Natural killer cell (primary cell): ENCODE data around the gene CIZ1. TPM values are rescaled to one million over a fixed set of nuclear protein-coding genes. Genes with fewer than 3 reads are reported as not detected.

Source experiments
- ATAC-seq, 3 donors: fragments of 150-1000 bp in 2 of 3; fragments of 200-7000 bp in 1 of 3; cut with Tn5 transposase; 1 replicate in 1 of 3; 2 replicates in 2 of 3; pipeline ENCODE4 v1.10.0; 2021; ENCODE audit warnings: mild to moderate bottlenecking in 2 of 3, moderate library complexity in 2 of 3
- DNase-seq, 2 donors: peaks; one replicate each; pipeline versions ENCODE4 v3.0.0 to v3.0.0-alpha.2; 2013 to 2021; ENCODE audit warnings: mixed read lengths in 1 of 2
- H3K27ac ChIP-seq: one replicate; pipeline ENCODE4 v1.5.1; 2013; ENCODE audit warnings: mild to moderate bottlenecking, low read length
- H3K27me3 ChIP-seq: one replicate; pipeline ENCODE4 v1.6.1; 2013; ENCODE audit warnings: low read length; ENCODE audit not compliant: control insufficient read depth, insufficient read depth
- H3K36me3 ChIP-seq: one replicate; pipeline ENCODE4 v1.6.1; 2013; ENCODE audit warnings: low read length; ENCODE audit not compliant: control insufficient read depth, insufficient read depth
- H3K4me1 ChIP-seq: one replicate; pipeline ENCODE4 v1.6.1; 2013; ENCODE audit warnings: low read length; ENCODE audit not compliant: control insufficient read depth, insufficient read depth
- H3K4me3 ChIP-seq: one replicate; pipeline ENCODE4 v1.5.1; 2013; ENCODE audit warnings: low read length
- H3K9me3 ChIP-seq: one replicate; pipeline ENCODE4 v1.6.1; 2013; ENCODE audit warnings: low read length; ENCODE audit not compliant: control insufficient read depth, insufficient read depth
- H3K27ac Mint-ChIP-seq, 2 donors: one replicate each; pipeline ENCODE4 v1.8.0; 2022; ENCODE audit warnings: mild to moderate bottlenecking in 2 of 2, mixed read lengths in 2 of 2, moderate library complexity in 1 of 2
- H3K27me3 Mint-ChIP-seq, 2 donors: one replicate each; pipeline ENCODE4 v1.8.0; 2022; ENCODE audit warnings: low read depth in 2 of 2, mixed read lengths in 2 of 2
- H3K36me3 Mint-ChIP-seq: one replicate; pipeline ENCODE4 v1.8.0; 2022; ENCODE audit warnings: mixed read lengths
- H3K4me1 Mint-ChIP-seq, 2 donors: one replicate each; pipeline ENCODE4 v1.8.0; 2022; ENCODE audit warnings: mixed read lengths in 2 of 2
- H3K4me3 Mint-ChIP-seq: one replicate; pipeline ENCODE4 v1.8.0; 2022; ENCODE audit warnings: mild to moderate bottlenecking, moderate library complexity, mixed read lengths
- H3K9me3 Mint-ChIP-seq, 2 donors: one replicate each; pipeline ENCODE4 v1.8.0; 2022; ENCODE audit warnings: mixed read lengths in 2 of 2
- WGBS: methylation state at CpG from one replicate; pipeline ENCODE4 v1.1.7; 2013; ENCODE audit warnings: missing lambda C conversion rate; ENCODE audit not compliant: insufficient coverage; 5-methylcytosine and 5-hydroxymethylcytosine counted together
- intact Hi-C: fragments of 100-400 bp; cut with micrococcal nuclease; formaldehyde crosslinking; loops from one replicate; pipeline ENCODE4 v1.14.2; 2022
- total RNA-seq, 4 donors: library from RNA; stranded (reverse); fragments of 120-200 nt in 1 of 4; gene quantifications; one replicate each; pipeline versions ENCODE4 v1.2.3 to v1.2.4, GENCODE V29; 2013 to 2022
- TF ChIP-seq, protein P1 (sequence below): fragments of 200-600 bp; IDR thresholded peaks from one replicate; pipeline ENCODE4 v1.8.0; 2022; ENCODE audit warnings: antibody characterized with exemption

The CIZ1 gene
- total RNA-seq, 3 donors from 2014 or later (not counting 1 experiment from before 2014, with no cell fraction given), result 152 to 165 (median 159) TPM

GRCh38 chr9:128193469-128194096 is 2.2 kb upstream of the CIZ1 start:
- H3K27ac Mint-ChIP-seq, result peak overlapping the region in 1 of 2 donors; percentile 16

GRCh38 chr9:128192601-128193371 is 1.4 kb upstream of the CIZ1 start:
- no peaks in the 10 kb centered on the region for H3K36me3 Mint-ChIP-seq
- peaks cover 24% of the 10 kb centered on the region for H3K4me1 ChIP-seq
- WGBS, result 44% methylated on average over 56 of the region's 56 CpGs
- no peaks in the 10 kb centered on the region for H3K9me3 Mint-ChIP-seq
- TF ChIP-seq, protein P1, sequence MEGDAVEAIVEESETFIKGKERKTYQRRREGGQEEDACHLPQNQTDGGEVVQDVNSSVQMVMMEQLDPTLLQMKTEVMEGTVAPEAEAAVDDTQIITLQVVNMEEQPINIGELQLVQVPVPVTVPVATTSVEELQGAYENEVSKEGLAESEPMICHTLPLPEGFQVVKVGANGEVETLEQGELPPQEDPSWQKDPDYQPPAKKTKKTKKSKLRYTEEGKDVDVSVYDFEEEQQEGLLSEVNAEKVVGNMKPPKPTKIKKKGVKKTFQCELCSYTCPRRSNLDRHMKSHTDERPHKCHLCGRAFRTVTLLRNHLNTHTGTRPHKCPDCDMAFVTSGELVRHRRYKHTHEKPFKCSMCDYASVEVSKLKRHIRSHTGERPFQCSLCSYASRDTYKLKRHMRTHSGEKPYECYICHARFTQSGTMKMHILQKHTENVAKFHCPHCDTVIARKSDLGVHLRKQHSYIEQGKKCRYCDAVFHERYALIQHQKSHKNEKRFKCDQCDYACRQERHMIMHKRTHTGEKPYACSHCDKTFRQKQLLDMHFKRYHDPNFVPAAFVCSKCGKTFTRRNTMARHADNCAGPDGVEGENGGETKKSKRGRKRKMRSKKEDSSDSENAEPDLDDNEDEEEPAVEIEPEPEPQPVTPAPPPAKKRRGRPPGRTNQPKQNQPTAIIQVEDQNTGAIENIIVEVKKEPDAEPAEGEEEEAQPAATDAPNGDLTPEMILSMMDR, result peak; percentile 36
- H3K4me3 ChIP-seq, result no peak overlapping the region
- H3K27ac ChIP-seq, result no peak overlapping the region
- H3K36me3 ChIP-seq, result peaks cover 7% of the 10 kb centered on the region
- intact Hi-C loops, result loop anchor here (10.0 kb wide), 1 partner anchor 132 kb away; the partner anchor contains the start of genes COQ4 and TRUB2
- ATAC-seq (peak; percentile 58 to 76 (median 59)), DNase-seq (peak in 1 of 2 donors; percentile 63)
- peaks cover 10 to 26% of the 10 kb centered on the region in 2 donors for H3K4me1 Mint-ChIP-seq
- peak overlapping the region; percentile 16 to 74 for H3K27ac Mint-ChIP-seq
- H3K9me3 ChIP-seq, result no peaks in the 10 kb centered on the region
- H3K4me3 Mint-ChIP-seq, result peak overlapping the region; percentile 67
- no peaks in the 10 kb centered on the region for H3K27me3 Mint-ChIP-seq
- no peaks in the 10 kb centered on the region for H3K27me3 ChIP-seq

More at GRCh38 chr9:128193469-128194096, 2.2 kb upstream of the CIZ1 start:
- peaks cover 7% of the 10 kb centered on the region for H3K36me3 ChIP-seq
- no peaks in the 10 kb centered on the region for H3K27me3 ChIP-seq
- H3K27me3 Mint-ChIP-seq, result no peaks in the 10 kb centered on the region
- no peaks in the 10 kb centered on the region for H3K9me3 ChIP-seq
- TF ChIP-seq, protein P1, result no peak
- H3K9me3 Mint-ChIP-seq, result no peaks in the 10 kb centered on the region
- peaks cover 10 to 26% of the 10 kb centered on the region in 2 donors for H3K4me1 Mint-ChIP-seq
- H3K4me3 Mint-ChIP-seq, result no peak overlapping the region
- peaks cover 24% of the 10 kb centered on the region for H3K4me1 ChIP-seq
- no peaks in the 10 kb centered on the region for H3K36me3 Mint-ChIP-seq
- no peak overlapping the region for H3K4me3 ChIP-seq
- 81% methylated on average over 14 of the region's 14 CpGs for WGBS
- no peak for ATAC-seq
- DNase-seq, result no peak
- H3K27ac ChIP-seq, result no peak overlapping the region
- intact Hi-C loops, result loop anchor here (10.0 kb wide), 1 partner anchor 131 kb away; the partner anchor contains the start of genes COQ4 and TRUB2

DNA sequence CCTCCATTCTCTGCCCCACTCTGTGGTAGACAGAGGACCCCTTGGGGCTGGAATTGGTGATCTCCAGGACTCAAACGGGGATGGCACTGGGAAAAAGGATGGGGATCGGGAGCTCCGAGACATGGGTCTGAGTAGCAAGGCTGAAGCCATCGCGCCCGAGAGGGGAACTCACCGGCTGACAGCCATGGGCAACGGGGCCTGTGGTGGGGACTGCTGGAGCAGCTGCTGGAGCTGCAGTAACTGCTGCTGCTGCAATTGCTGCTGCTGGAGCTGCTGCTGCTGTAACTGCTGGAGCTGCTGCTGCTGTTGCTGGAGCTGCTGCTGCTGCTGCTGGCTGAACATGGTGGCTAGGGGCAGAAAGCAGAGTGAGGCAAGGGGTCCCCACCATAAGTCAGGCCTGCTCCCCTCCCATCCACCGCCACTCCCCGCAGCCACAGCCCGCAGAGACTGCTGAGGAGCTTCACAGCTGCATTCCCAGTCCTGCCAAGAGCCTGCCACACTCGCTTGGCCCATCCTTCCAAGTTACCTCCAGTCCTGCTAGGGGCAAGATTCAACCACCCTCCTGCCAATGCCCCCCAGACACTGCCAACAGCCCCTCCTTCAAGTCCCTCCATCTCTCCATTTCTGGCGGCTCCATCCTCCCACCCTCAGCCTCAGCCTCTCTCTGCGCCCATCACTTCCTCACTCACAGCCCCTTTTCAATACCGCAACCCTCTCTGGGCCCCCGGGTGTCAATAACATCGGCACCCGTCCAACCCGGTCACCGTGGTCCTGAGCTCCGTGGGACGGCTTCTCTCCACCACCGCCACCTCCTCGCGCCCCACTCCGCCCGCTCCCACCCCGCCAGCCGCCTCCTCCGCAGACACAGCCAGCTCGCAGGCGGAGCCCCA is 611 bp downstream of the CIZ1 start:
- Histone ChIP-seq H3K36me3 (peaks cover 14% of the 10 kb centered on the region), H3K27me3 (no peaks in the 10 kb centered on the region), H3K9me3 (no peaks in the 10 kb centered on the region), H3K27ac (peak overlapping the region; percentile 63), H3K4me3 (peak overlapping the region; percentile 78), H3K4me1 (peaks cover 24% of the 10 kb centered on the region)
- TF ChIP-seq, protein P1, result no peak
- peak overlapping the region; percentile 82 to 90 for H3K27ac Mint-ChIP-seq
- WGBS, result 22% methylated on average over 32 of the region's 32 CpGs
- H3K36me3 Mint-ChIP-seq, result no peaks in the 10 kb centered on the region
- no peak for DNase-seq
- no peaks in the 10 kb centered on the region for H3K9me3 Mint-ChIP-seq
- peak overlapping the region; percentile 96 for H3K4me3 Mint-ChIP-seq
- H3K27me3 Mint-ChIP-seq, result no peaks in the 10 kb centered on the region
- intact Hi-C loops, result loop anchor here (1.0 to 10.0 kb wide), 2 partner anchors 13 to 134 kb away; partner anchors contain the start of genes COQ4, DNM1 and TRUB2
- peaks cover 15 to 34% of the 10 kb centered on the region in 2 donors for H3K4me1 Mint-ChIP-seq
- ATAC-seq, result peak; percentile 44 to 63 (median 55)
